Bronchial epithelial cell (primary cell): ENCODE data around the gene ALAS1. TPM values are rescaled to one million over a fixed set of nuclear protein-coding genes. Genes with fewer than 3 reads are reported as not detected.

Experiments used
- DNase-seq: peaks from one replicate; pipeline ENCODE4 v3.0.0-alpha.2; 2010; ENCODE audit warnings: low read depth
- FAIRE-seq: peaks from 2 replicates; lab custom pipeline; 2011; peaks lifted over from hg19 to GRCh38; lab: Jason Lieb, UNC
- H3K27me3 ChIP-seq: 2 replicates; pipeline ENCODE4 v1.5.1; 2011; ENCODE audit warnings: low read length; ENCODE audit not compliant: control insufficient read depth, insufficient read depth
- H3K36me3 ChIP-seq: 2 replicates; pipeline ENCODE4 v1.5.1; 2011; ENCODE audit warnings: low read length; ENCODE audit not compliant: control insufficient read depth, insufficient read depth
- H3K4me3 ChIP-seq: 2 replicates; pipeline ENCODE4 v1.5.1; 2011; ENCODE audit warnings: mild to moderate bottlenecking, low read depth, low read length, control low read depth
- CTCF ChIP-seq: IDR thresholded peaks from 2 replicates; pipeline ENCODE4 v1.5.1; 2011; ENCODE audit warnings: mild to moderate bottlenecking, moderate library complexity, low read length, control low read depth, inconsistent platforms; ENCODE audit not compliant: insufficient read depth, severe bottlenecking
- total RNA-seq: library from RNA; depleted of rRNA; stranded (reverse); fragments of >200 nt; gene quantifications from 2 replicates; pipeline ENCODE4 v1.2.1, GENCODE V29; 2014

The ALAS1 gene
- total RNA-seq, 1 donor from 2014 or later, result 32.1 TPM

GRCh38 chr3:52238193-52238760 is 40.3 kb downstream of the ALAS1 start:
- FAIRE-seq, result peak; percentile 7

GRCh38 chr3:52238761-52239701 is 41.1 kb downstream of the ALAS1 start, which contains the start of gene TWF2:
Gene TWF2 (minus strand): TSS chr3:52239158. CDS start chr3:52239016, 142 bp downstream.
- FAIRE-seq (no peak), DNase-seq (peak; percentile 52)
- TF ChIP-seq CTCF, result peak; percentile 52

More at GRCh38 chr3:52238193-52238760, 40.3 kb downstream of the ALAS1 start:
- H3K4me3 ChIP-seq, result peak overlapping the region; percentile 94
- no peak for DNase-seq
- no peaks in the 10 kb centered on the region for H3K27me3 ChIP-seq
- H3K36me3 ChIP-seq, result peaks cover 11% of the 10 kb centered on the region
- TF ChIP-seq CTCF, result no peak

GRCh38 chr3:52240059-52240885 is 42.3 kb downstream of the ALAS1 start:
- FAIRE-seq (no peak), DNase-seq (peak; percentile 72)
- no peak overlapping the region for H3K4me3 ChIP-seq
- H3K27me3 ChIP-seq, result no peaks in the 10 kb centered on the region
- H3K36me3 ChIP-seq, result peaks cover 3% of the 10 kb centered on the region
- TF ChIP-seq CTCF, result peak; percentile 13

More at GRCh38 chr3:52238761-52239701, 41.1 kb downstream of the ALAS1 start, which contains the start of gene TWF2:
- H3K4me3 ChIP-seq, result peak within 1 kb of the TSS; percentile 94
- H3K27me3 ChIP-seq, result no peaks in the 10 kb centered on the region
- peaks cover 11% of the 10 kb centered on the region for H3K36me3 ChIP-seq

- DNase-seq, result no peak
- H3K27me3 ChIP-seq, result no peaks in the 10 kb centered on the region
- TF ChIP-seq CTCF, result no peak
- H3K4me3 ChIP-seq, result no peak overlapping the region
- FAIRE-seq, result no peak
- peaks cover 2% of the 10 kb centered on the region for H3K36me3 ChIP-seq
Observed at GRCh38 chr3:52240886-52241370, 43.0 kb downstream of the ALAS1 start.

- H3K36me3 ChIP-seq, result no peaks in the 10 kb centered on the region
- FAIRE-seq (no peak), DNase-seq (no peak)
- no peak for TF ChIP-seq CTCF
- no peak overlapping the region for H3K4me3 ChIP-seq
- H3K27me3 ChIP-seq, result no peaks in the 10 kb centered on the region
Observed at GRCh38 chr3:52242039-52242438, 44.1 kb downstream of the ALAS1 start.
